HG03469 (cell line): ENCODE measurements around the gene MCM3.

Experiments
- ATAC-seq: cut with Tn5 transposase; IDR thresholded peaks from one replicate; pipeline ENCODE4 v1.9.1; 2021; ENCODE audit warnings: mild to moderate bottlenecking, moderate library complexity, moderate number of reproducible peaks; ENCODE audit not compliant: unreplicated experiment

Gene MCM3

GRCh38 chr6:52303178-52303577 lies 18.6 kb upstream of the MCM3 start:
- no peak for ATAC-seq

GRCh38 chr6:52301326-52301725 lies 16.8 kb upstream of the MCM3 start:
- no peak for ATAC-seq

DNA sequence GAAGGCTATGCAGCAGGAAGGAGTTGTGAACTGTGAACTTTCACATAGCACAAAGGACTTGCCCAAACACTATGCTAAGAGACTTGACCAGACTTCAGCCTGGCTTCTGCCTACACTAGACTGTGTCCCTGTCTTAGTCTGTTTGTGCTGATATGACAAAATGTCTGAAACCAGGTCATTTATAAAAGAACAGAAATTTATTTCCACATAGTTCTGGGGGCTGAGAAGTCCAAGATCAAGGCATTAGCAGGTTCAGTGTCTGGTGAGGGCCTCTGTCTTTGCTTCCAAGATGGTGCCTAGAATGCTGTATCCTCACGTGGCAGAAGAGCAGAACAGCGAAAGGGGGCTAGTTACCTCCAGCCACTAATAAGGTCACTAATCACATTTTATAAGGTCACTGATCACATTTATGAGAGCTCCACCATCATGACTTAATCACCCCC lies 16.0 kb upstream of the MCM3 start:
- ATAC-seq = no peak

- ATAC-seq = no peak
Measured at GRCh38 chr6:52299653-52300052, 15.1 kb upstream of the MCM3 start.

GRCh38 chr6:52297433-52297832 lies 12.9 kb upstream of the MCM3 start:
- ATAC-seq = no peak

DNA sequence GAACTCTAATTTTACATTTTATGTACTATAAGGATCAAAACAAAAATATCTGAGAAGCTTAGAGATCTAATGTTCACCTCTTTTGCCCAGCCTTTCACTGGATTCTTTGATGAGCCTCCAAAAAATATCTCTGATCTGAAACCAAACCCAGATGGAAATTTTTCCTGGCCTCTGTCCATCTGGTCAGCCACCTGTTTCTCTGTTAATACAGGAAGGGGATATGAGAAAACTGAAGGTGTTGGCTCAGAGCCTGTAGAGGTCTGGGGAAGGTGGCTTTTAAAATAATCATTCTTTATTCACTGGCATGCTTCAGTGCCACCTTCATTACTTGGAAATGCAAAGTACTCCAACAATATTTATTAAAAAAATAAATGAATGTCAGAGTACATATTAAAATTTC lies 8.5 kb upstream of the MCM3 start:
- ATAC-seq = no peak

DNA sequence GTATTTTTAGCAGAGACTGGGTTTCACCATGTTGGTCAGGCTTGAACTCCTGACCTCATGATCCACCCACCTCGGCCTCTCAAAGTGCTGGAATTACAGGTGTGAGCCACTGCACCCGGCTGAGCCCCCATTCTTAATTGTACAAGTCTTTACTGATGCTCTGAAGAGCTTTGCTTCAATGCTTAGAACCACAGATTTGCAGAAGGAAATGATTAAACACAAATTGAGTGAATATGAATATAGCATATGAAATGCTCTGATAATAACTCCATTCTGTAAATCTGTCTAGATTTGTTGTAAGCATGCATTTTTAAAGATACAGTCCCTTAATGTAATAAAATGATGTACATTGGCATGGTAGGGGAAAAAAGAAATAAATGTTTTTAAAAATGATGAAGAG lies 4.3 kb upstream of the MCM3 start:
- ATAC-seq = no peak

GRCh38 chr6:52288216-52288615 lies 3.7 kb upstream of the MCM3 start:
- ATAC-seq = no peak

DNA sequence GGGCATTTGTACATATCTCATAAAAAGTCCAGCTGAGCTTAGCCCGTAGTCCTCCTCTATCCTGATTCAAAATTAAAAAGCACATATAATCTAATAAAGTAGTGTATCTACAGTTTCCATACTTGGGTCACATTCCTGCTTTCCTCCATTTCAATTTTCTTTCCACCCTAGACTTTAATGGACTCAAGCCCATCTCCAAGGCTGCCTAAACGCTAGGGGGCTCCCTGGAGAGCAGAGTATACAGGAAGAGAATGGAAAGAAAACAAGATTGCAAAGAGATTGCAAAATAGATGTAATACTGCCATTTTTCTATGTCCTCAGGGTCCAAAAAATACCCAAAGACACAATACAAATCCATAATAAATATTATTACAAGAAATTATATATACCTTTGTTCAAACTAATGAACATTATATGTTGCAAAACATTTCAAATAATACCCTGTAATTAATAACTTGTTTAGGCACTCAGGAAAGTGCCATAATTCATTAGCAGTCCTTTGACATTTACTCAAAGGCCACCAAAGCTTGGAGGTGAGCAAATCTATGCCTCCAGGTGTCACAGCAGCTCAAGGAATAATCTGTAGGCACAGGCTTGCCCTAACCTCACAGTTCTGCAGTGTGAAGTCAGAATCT lies 2.4 kb upstream of the MCM3 start:
- no peak for ATAC-seq

DNA sequence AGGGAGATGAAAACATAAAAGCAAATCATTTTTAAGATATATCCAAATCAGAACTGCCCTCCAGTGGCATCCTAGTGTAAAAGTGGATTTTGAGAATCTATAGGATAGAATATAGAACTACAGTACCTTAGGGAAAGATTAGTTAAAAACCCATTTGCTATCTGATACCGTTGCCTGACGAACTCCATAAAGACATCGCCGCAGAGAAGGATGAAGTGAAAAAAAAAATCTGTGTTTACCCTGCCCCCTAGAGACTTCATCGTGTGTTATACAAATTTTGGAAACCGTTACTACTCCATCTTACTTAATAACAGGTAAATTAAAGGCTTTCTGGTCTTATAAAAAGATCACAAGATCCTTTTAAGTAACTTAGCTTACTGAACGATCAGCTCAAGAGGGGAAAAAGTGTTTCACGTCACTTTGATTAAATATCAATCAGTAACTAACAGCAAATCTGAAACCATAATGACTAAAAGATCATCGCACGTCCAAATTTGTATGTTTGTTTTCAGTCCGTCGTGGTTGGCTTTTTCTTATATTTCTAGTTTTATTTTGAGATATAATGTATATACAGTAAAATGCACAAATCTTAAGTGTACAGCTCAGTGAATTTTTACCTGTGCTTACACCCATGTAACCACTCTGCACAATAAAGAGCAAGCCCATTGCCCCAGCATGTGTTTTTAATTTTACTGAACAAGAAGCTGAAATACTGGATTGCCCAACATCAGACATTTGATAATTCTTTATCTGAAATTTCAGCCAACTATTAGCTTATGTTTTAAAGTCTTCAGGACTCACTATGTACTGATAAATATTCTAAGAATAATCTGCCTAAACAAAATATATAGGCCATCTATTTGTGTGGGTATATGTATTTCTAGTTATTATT lies 881 bp upstream of the MCM3 start:
- no peak for ATAC-seq

DNA sequence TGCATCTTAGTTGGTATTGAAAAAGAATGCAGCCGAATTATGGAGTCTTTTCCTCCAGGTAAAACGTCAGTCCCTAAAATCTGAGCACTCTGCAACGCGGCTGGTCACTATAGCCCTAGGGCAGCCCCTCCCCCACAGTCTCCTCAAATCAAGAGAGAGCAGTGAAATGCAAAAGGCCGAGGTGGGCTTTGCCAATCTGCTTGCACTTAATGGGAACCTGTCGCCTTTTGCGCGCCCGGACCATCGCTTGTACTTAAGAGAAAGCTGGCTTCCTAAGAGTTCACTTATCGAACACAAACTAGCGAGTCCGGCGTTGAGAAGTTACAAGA lies 447 bp downstream of the MCM3 start:
- ATAC-seq = no peak

GRCh38 chr6:52283111-52283510 lies 1.4 kb downstream of the MCM3 start:
- no peak for ATAC-seq

DNA sequence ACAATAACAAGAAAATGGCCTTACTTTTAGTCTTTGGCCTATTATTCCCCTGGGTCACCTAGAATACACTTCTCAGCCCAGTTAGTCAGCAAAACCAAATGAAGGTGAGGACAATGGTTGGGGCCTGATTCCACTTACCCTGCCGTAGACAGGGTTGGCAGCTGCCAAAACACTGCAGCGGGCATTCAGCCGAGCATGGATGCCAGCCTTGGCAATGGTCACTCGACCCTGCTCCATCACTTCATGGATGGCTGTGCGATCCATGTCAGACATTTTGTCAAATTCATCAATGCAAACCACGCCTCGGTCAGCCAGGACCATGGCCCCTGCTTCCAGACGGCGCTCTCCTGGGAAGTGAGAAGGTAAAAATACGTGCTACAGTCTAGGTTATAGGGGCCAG lies 8.4 kb downstream of the MCM3 start:
- no peak for ATAC-seq

- no peak for ATAC-seq
Measured at GRCh38 chr6:52271852-52272460, 12.6 kb downstream of the MCM3 start.

DNA sequence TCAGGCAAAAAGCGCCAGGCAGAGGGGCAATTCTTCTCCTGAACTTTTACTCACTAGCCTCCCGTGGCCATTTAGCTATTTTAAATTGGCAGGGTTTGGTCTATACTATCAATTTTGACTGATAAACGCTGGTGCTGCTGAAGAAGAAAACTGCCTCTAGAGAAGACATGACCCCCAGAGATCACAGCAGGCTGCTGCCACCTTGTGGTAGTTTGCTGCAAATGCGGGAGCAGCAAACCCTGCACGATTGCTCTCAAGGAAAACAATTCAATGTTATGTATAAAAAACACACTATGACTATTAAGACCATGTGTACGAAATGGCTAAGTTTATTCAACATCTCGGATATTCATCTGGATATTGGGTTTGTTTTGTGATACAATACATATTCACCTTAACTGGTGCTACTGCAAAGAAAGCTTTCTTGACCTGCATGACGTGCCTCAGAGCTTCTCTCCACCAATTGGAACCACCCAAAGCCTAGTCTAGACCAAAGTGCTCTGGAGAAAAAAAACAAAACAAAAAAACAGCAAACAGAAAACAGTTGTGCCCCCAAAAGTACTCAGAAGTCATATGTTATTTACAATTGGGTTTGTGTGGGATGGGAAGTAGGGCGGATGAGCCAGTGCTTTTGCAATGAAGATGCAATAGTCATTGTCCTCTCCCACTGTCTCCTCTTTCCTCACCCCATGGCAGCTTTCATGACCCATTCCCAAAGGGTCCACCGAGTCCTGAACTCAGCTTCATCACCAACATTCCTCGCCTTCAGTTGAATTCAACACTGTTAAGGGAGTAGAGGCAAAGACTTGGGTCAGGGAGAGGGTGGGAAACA lies 20.6 kb downstream of the MCM3 start:
- ATAC-seq = peak; percentile 61

DNA sequence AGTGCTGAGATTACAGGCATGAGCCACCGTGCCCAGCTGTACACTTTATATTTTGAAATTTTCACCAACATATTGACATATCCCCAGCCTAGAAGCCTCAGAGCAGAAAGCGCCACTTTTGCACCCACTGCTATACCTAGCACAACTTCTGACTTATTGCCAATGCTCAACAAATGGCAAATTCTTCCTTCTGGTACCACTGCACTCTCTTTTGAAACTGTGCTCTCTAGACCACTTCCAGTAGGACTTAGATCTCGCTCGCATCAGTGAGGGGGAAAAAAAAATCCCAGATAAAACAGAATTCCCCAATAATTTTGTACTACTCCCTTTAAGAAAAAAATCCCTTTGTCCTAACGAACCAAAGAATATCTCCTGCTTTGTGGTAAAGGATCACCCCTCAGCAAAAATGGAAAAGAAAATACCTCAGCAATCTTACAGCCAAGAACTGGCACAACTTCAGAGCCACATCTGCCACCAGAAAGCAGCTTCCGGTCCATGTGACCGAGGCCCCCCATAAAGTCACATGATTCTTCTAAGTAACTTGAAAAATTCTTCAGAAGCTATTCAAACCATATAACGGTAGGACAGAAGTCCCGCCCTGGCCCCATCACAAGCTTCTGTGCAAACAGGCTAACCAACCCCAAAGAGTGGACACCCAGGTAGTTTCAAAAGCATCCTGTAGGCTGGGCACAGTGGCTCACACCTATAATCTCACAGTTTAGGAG lies 21.8 kb downstream of the MCM3 start:
- ATAC-seq = no peak

GRCh38 chr6:52261229-52261628 lies 23.3 kb downstream of the MCM3 start:
- no peak for ATAC-seq

- ATAC-seq = no peak
Measured at GRCh38 chr6:52260634-52261033, 23.9 kb downstream of the MCM3 start.

DNA sequence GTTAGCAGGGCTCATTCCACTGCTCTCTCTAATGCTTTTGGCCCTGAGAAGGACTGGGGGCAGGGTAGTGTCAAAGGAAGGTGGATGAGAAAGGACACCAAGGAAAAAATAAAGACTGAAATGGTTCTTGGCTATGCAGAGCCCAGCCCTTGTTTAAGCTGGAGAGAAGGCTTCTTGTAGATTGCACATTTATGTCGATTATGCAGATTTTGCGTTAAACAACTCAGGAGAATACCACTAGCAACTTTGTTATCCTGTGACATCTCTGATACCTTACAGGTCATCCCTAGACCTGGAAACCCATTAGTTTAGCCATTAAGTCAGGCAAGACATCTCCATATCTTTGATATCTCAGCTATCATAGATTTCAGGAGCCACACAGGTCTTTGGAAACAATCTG lies 29.1 kb downstream of the MCM3 start:
- ATAC-seq = no peak

DNA sequence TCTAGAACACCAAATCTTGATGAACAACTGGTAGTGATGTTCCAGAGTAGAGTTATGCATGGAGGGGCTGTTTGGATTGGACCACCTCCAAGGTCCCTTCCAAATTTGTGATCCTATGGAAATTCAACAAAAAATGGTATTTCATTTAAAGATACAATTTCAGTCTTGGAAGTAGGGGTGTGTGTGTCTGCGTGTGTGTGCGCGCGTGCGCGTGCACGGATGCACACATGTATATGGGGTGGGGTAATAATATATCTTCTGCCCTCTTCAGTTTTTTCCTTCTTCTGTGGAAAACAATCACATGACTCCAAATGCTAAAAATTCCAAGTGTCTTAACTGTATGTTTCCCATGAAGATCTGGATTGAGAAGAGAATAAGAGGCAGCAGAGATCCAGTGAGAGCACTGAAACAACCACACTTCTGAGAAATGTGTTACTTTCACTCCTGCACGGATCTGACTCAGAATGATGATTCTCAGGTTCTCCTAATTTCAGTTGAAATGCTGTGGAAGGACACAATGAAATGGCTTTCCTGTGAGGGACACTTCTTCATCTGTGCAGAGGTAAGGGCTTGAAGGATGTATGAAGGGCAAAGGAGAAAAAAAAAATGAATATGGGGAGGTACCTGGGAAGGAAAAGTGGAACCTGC lies 29.7 kb downstream of the MCM3 start:
- ATAC-seq = no peak
